ENCODE data around the gene CNTN3. TPM values are rescaled to one million over a fixed set of nuclear protein-coding genes. Genes with fewer than 3 reads are reported as not detected.

CNTN3 gene
- total RNA-seq, result 1 to 10 TPM; 1.6 to 3.5 (median 2.6) TPM

DNA sequence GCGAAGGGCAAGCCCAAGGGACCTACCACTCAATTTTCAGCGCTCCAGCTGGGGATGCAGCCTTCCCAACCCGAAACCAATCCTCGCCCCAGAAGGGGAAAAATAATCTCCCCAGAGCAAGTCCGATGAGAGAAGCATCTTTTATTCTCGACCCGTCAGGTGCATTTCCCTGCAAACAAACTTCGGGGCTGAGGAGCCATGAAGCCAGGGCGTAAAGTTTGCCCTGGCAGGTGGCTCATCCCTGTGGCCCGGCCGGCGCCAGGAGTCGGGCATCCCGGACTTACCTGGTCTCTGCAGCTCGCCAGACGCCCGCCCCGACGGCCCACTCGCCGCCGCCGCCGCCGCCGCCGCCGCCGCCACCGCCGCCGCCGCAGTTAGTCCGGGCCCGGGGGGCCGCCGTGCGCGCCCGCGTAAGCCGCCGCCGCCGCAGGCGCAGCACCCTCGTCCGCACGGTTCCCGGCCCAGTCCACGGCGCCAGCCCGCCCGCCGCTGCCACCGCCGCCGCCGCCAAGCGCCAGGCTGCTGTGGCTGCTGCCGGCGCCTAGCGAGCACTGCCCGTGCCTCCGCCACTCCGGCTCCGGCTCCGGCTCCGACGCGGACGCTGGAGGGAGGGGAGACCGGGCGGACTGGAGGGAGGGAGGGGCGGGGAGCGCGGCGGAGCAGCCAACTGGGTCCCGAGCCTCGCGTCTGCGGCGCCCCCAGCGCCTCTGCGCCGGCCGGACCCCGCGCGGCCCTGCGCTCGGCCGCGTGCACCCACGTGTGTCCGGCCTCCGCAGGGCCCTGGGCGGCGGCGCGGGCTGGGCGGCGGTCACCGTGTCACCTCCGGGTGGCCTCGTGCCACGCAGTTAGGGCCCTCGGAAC is at the start of gene CNTN3:
Gene CNTN3 (minus strand): TSS at position 553 of the 861 bp plus-strand sequence. CDS start 93,547 bp downstream, outside the sequence.
- TF ChIP-seq CTCF (IDR thresholded peaks at IDR 0.05), result no peak
- no peak for ATAC-seq (ENCODE audit: low FRiP score)
- DNase-seq (ENCODE audit: low spot score), result no peak

DNA sequence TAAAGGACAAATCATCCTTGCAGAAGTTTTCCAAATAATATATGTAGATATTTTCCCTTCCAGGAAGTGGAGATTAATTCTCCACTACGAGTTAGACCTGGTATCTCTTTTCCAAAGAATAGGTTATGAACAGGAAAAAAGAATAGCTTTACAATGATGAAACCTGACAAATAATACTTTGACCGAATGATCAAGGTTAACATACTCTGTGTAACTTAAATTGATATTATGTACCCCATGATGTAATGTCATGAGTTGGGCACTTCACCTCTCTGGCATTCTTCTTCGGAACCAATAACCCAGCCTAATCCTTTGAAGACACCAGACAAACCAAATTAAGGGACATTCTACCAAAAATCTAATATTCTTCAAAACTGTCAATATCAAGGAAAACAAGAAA is 48.7 kb upstream of the CNTN3 start:
- no peak for ATAC-seq (ENCODE audit: low FRiP score)
- no peak for DNase-seq (ENCODE audit: low spot score)
- TF ChIP-seq CTCF (IDR thresholded peaks at IDR 0.05), result no peak

- ATAC-seq (ENCODE audit: low FRiP score) (no peak), DNase-seq (ENCODE audit: low spot score) (no peak)
- no peak for TF ChIP-seq CTCF (IDR thresholded peaks at IDR 0.05)
These were observed 47.2 kb upstream of the CNTN3 start for GRCh38 chr3:74661672-74662071.

DNA sequence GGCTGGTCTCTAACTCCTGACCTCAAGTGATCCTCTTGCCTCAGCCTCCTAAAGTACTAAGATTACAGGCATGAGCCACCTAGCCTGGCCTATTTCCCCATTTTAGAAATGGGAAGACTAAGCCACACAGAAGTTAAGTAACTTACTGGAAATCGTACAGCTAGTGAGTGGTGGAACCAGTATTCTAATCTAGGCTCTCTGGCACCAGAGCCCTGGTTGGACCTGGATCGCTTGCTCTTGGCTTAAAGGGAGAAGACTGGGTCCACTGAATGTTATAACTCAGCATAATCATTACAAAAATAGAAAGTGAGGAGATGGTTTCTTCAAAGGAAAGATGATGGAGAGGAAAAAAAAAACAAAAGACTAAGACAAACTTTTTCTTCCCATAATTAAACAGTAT is 37.4 kb upstream of the CNTN3 start:
- no peak for ATAC-seq (ENCODE audit: low FRiP score)
- DNase-seq (ENCODE audit: low spot score), result no peak
- TF ChIP-seq CTCF (IDR thresholded peaks at IDR 0.05), result no peak

GRCh38 chr3:74651292-74651691 is 36.8 kb upstream of the CNTN3 start:
- no peak for TF ChIP-seq CTCF (IDR thresholded peaks at IDR 0.05)
- DNase-seq (ENCODE audit: low spot score), result no peak
- no peak for ATAC-seq (ENCODE audit: low FRiP score)

DNA sequence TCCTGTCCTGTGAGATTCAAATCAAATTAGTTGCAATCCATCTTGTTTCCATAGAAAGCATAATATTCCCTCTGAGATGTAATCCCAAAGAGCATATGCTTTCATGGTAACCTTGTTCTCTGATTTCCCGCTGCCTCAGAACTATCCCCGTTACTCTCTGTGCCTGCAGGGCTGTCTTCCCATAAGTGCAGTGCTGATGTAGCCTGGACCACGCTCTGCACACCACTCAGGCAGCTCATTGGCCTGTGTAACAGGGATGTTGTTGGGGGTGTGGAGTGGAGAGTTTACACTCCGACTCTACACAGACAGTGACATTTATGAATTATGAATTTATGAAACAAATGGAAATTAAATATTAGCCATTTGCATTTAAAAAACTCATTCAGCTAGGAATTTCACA is 33.6 kb upstream of the CNTN3 start:
- ATAC-seq (ENCODE audit: low FRiP score) (no peak), DNase-seq (ENCODE audit: low spot score) (no peak)
- no peak for TF ChIP-seq CTCF (IDR thresholded peaks at IDR 0.05)

DNA sequence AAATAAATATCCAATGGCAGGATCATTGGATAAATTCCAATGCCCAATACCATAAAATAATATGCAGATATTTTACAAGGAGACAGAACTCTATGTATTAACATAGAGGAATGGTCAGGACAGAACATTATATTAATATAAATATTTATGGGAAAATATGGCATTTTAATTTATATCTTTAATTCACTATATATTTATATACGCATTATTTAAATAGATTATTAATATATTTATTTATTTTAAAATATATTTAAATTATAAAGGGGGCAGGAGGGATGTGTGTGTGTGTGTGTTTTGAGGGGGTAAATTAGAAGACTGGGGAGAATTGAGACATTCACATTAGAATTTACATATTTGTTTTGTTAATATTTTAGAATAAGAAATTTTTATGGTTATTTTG is 31.6 kb upstream of the CNTN3 start:
- DNase-seq (ENCODE audit: low spot score) (no peak), ATAC-seq (ENCODE audit: low FRiP score) (no peak)
- TF ChIP-seq CTCF (IDR thresholded peaks at IDR 0.05), result no peak
